Measurements from ENCODE around the gene LDHAL6B. TPM values are rescaled to one million over a fixed set of nuclear protein-coding genes. Genes with fewer than 3 reads are reported as not detected.

LDHAL6B gene
- polyA plus RNA-seq, 1 experiment = not detected

GRCh38 chr15:59237924-59238331, 31.3 kb downstream of the LDHAL6B start:
- POLR2A ChIA-PET = no interaction called here
- no peak for DNase-seq (ENCODE audit: low read depth, low spot score)
- Histone ChIP-seq H3K27ac (ENCODE audit: low read depth, low read length) (no peak overlapping the region), H3K4me3 (ENCODE audit: low read depth, low read length) (no peak overlapping the region), H3K9me3 (ENCODE audit: control insufficient read depth, insufficient read depth, low read length) (no peaks in the 10 kb centered on the region), H3K27me3 (ENCODE audit: control insufficient read depth, insufficient read depth, low read length) (no peaks in the 10 kb centered on the region)
- CTCF ChIA-PET = interaction anchor here (1.0 to 3.8 kb wide), 2 partner anchors 9 to 291 kb away, joined by 3 to 22 read pairs; no protein-coding TSS in a partner anchor
- TF ChIP-seq CTCF (IDR thresholded peaks at IDR 0.05; ENCODE audit: low read depth, low read length) = no peak

- ChIA-PET POLR2A (no interaction called here), CTCF (no interaction called here)
- Histone ChIP-seq H3K27me3 (ENCODE audit: control insufficient read depth, insufficient read depth, low read length) (no peaks in the 10 kb centered on the region), H3K4me3 (ENCODE audit: low read depth, low read length) (no peak overlapping the region), H3K27ac (ENCODE audit: low read depth, low read length) (no peak overlapping the region), H3K9me3 (ENCODE audit: control insufficient read depth, insufficient read depth, low read length) (no peaks in the 10 kb centered on the region)
- no peak for DNase-seq (ENCODE audit: low read depth, low spot score)
- TF ChIP-seq CTCF (IDR thresholded peaks at IDR 0.05; ENCODE audit: low read depth, low read length) = no peak
These were observed 33.4 kb downstream of the LDHAL6B start for GRCh38 chr15:59240036-59240435.

GRCh38 chr15:59242649-59243048, 36.0 kb downstream of the LDHAL6B start:
- no peak overlapping the region for H3K27ac ChIP-seq (ENCODE audit: low read depth, low read length)
- CTCF ChIA-PET = no interaction called here
- TF ChIP-seq CTCF (IDR thresholded peaks at IDR 0.05; ENCODE audit: low read depth, low read length) = no peak

GRCh38 chr15:59243622-59244021, 37.0 kb downstream of the LDHAL6B start:
- ChIA-PET CTCF (interaction anchor here (0.8 kb wide), 1 partner anchor 257 kb away, joined by 3 read pairs; no protein-coding TSS in a partner anchor), POLR2A (no interaction called here)
- no peak for DNase-seq (ENCODE audit: low read depth, low spot score)
- Histone ChIP-seq H3K27me3 (ENCODE audit: control insufficient read depth, insufficient read depth, low read length) (no peaks in the 10 kb centered on the region), H3K27ac (ENCODE audit: low read depth, low read length) (no peak overlapping the region), H3K4me3 (ENCODE audit: low read depth, low read length) (no peak overlapping the region), H3K9me3 (ENCODE audit: control insufficient read depth, insufficient read depth, low read length) (no peaks in the 10 kb centered on the region)
- no peak for TF ChIP-seq CTCF (IDR thresholded peaks at IDR 0.05; ENCODE audit: low read depth, low read length)

More at GRCh38 chr15:59242649-59243048, 36.0 kb downstream of the LDHAL6B start:
- H3K4me3 ChIP-seq (ENCODE audit: low read depth, low read length) = no peak overlapping the region
- H3K9me3 ChIP-seq (ENCODE audit: control insufficient read depth, insufficient read depth, low read length) = no peaks in the 10 kb centered on the region
- no peaks in the 10 kb centered on the region for H3K27me3 ChIP-seq (ENCODE audit: control insufficient read depth, insufficient read depth, low read length)
- POLR2A ChIA-PET = no interaction called here
- DNase-seq (ENCODE audit: low read depth, low spot score) = no peak

- Histone ChIP-seq H3K27me3 (ENCODE audit: control insufficient read depth, insufficient read depth, low read length) (no peaks in the 10 kb centered on the region), H3K4me3 (ENCODE audit: low read depth, low read length) (no peak overlapping the region), H3K27ac (ENCODE audit: low read depth, low read length) (no peak overlapping the region), H3K9me3 (ENCODE audit: control insufficient read depth, insufficient read depth, low read length) (no peaks in the 10 kb centered on the region)
- TF ChIP-seq CTCF (IDR thresholded peaks at IDR 0.05; ENCODE audit: low read depth, low read length) = no peak
- DNase-seq (ENCODE audit: low read depth, low spot score) = no peak
- CTCF ChIA-PET = no interaction called here
- POLR2A ChIA-PET = no interaction called here
These were observed 37.7 kb downstream of the LDHAL6B start for GRCh38 chr15:59244337-59244736.

Data from AG04450 (cell line).